NCI-H1436 (cell line): ENCODE measurements around the gene SS18.

Source experiments
- DNase-seq: peaks from one replicate; lab custom pipeline; 2025; lab: John Stamatoyannopoulos, UW

Gene SS18

DNA sequence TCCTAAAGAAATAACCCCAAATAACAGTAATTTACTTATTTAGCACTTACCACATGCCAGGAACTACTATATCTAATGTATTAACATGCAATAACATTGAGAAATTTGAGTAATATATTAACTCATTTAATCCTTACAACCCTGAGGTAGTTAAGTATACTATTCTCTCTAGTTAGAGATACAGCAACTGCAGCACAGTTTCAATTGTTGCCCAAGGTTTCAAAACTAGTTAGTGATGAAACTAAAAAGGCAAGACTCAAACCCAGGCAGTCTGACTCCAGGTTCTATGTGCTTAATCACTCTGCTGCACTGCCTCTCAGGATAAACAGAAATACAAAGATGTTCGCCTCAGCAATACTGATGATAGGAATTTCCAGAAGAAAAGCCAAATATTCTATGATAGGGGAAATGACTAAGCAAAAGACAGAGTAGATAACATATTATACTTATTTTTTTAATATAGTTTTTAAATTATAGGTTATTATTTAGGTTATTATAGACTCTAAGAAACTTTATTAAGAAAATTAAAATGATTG lies 88.0 kb downstream of the SS18 start:
- DNase-seq = no peak

DNA sequence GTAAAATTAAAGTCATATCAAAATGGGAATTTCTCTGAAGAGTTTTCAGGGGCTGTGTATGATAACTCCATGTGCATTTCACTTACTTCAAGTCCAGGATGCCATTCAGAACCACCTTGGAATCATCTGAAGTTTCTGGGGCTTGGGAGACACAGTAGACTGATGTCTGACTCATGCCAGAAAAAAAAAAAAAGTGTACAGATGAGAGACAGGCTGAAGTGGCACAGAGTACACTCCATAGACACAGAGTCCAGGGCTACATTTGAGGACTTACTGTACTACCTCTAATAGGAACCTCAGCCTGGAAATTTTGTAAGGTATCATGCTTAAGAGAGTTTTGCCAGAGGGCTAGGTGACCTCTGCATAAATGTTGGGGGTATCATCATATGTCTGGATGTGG lies 92.0 kb downstream of the SS18 start:
- no peak for DNase-seq

GRCh38 chr18:25992566-25992965 lies 97.8 kb downstream of the SS18 start:
- DNase-seq = no peak

DNA sequence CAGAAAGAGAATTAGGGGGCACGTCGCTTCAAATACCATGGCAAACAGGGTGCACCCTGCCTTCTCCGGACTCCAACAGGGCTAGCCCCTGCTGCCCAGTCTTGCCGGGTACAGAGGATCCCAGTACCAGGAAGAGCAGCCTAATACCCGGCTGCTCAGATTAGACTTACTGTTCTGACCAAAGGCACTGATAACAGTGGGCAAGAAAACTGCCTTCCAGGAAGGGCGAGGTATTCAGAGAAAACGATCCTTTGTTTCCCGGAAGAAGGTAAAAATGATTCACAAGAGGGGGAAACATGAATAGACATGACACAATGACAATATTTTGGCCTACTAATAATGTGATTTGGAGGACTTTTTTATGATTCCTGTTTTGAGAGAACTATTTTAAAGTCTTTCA lies 99.9 kb downstream of the SS18 start:
- no peak for DNase-seq

- DNase-seq = no peak
These were observed 104.6 kb downstream of the SS18 start for GRCh38 chr18:25985707-25986394.

DNA sequence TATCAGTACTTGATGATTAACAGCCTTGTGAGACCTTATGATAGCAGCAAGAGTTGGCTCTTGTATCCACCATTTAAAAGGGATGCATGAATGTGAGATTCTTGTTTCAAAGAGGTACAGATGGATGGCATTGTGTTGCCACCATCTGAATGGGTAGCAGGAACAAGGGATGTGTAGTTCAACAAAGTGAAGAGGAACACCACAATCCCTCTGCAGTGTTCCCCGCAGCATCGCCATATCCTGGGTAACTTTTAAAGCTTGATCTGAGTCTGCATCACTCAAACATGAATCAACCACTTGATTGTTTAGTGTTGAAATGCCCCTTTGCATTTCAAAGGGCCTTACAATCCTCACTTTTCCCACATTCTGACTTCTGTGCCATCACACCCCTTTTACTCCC lies 106.7 kb downstream of the SS18 start:
- no peak for DNase-seq

GRCh38 chr18:25982961-25983360 lies 107.5 kb downstream of the SS18 start:
- DNase-seq = no peak

DNA sequence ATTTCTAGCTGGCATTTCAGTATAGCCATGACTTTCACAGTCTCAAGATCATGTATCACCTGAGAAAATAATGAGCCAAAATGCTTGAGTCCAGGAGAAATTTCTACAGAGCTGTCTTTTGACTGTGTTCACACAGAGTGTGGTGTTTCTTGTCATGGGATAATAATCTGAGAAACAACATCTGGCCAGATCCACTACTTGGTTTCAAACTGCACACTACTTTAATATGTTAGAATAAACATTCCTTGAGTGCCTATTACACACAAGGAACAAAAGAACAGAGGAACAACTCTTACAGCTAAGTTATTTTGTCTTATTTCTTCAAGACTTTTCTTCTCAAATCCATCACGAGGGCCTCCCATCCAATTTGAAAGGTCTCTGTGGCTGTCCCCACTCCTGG lies 108.3 kb downstream of the SS18 start:
- no peak for DNase-seq

- no peak for DNase-seq
These were observed 110.9 kb downstream of the SS18 start for GRCh38 chr18:25979369-25980040.

- DNase-seq = no peak
These were observed 113.9 kb downstream of the SS18 start for GRCh38 chr18:25976554-25976953.

DNA sequence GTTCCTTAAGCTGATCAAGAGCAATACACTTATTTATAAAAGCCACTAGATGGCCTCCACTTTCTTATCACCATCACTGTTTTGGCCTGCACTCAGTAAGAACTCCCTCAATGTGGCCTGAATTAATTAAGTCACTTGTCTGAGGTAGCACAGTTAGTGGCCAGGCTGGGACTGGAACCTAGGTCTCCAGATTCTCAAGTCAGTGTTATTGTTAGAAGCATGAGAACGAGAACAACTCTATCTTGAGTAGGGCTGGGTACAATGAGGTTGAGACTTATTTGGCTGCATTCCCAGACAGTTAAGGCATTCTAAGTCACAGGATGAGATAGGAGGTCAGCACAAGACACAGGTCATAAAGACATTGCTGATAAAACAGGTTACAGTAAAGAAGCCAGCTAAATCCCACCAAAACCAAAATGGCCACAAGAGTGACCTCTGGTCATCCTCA lies 115.8 kb downstream of the SS18 start:
- DNase-seq = no peak
